Fibroblast of skin of right biceps (primary cell): ENCODE measurements around the gene DHX15.

Experiments used
- DNase-seq: peaks from one replicate; pipeline ENCODE4 v3.0.0-alpha.2; 2013

DHX15 gene

DNA sequence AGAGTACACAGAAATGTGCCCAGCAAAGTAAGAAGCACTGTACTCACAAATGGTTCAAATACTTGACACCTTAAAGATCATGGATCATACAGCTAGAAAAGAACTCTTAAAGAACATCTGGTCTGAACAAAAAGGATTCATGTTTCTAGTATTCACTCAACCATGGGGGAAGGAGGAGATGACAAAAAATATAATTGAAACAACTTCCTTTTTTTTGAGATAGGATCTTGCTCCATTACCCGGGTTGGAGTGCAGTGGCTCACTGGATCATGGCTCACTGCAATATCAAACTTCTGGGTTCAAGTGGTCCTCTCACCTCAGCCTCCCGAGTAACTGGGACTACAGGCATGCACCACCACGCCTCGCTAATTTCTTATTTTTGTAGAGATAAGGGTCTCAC lies 6.0 kb downstream of the DHX15 start:
- no peak for DNase-seq

DNA sequence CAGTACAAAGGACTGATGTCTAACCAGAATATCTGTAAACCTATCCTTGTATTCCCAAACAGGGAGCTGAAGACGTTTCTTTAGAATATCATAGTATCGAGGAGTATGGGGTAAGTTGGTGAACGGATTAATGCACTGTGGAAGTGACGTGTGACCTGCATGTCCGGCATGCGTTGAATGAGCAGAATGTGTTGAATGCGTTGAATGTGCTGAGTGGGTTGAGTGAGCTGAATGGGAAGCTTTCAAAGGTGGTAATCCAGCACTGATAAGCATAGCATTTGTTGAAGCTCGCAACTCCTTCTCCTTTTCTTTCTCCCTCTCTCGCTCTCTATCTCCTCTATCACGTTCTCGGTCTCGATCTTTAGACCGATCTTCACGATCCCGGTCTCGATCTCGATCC lies 8.1 kb downstream of the DHX15 start:
- no peak for DNase-seq

DNA sequence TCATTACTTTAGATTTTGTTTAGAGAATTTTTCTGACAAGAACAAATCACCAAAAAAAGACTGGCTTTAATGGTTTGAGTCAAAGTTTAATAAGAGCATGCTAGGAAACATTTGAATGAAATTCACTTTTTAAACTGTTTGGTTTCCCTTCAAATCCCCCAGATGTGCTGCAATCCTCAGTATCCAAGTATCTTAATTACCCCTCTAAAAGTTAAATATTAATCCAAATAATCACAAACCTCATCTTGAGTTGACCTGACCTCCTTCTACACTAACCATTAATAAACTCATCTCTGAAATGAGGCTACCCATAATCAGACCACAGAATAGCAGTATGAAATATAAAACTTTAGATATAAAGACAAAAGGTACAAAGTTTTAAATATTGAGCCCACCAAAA lies 10.1 kb downstream of the DHX15 start:
- no peak for DNase-seq

DNA sequence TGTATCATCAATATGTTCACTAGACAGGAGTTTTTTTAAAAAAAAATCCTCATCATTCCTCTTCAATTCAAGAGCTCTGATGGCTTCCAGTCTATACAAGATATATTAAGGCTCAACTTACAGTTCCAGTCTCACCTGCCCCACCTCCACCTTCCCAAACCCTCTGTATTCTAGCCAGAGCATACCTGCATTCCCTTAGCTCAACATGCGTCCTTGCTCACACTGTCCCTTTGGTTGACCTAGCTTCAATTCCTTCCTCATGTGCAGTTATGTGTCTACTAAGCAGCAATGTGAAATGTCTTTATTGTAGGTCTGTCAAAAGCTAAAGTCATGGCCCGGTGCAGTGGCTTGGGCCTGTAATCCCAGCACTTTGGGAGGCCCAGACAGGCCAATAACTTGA lies 10.8 kb downstream of the DHX15 start:
- no peak for DNase-seq

DNA sequence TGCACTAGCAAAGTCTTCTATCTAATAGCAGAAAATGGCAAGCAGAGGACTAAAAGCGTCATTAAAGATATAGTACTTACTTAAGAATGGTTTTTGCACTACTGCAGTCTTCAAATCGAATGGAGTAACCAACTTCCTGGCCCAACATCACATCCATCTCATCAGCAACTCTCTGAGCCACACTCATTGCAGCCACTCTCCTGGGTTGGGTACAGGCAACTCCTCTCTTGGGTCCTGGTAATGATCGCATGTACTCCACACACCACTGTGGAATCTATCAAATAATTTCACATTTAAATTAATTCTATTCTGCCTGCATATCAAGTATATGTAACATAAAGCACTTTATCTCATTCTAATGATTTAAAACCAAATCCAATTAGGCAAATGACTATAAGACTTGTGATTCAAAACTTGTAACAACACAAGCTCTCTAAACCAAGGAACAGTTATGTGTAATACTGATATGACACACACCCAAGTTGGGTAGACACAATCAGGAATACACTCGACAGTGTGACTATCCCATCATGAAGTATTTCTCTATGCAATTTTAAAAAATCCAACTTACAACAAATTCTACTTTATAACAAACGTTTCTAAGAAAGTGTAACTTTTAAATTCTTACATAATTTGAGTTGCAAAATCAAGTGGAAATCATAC lies 13.6 kb downstream of the DHX15 start:
- DNase-seq = no peak

DNA sequence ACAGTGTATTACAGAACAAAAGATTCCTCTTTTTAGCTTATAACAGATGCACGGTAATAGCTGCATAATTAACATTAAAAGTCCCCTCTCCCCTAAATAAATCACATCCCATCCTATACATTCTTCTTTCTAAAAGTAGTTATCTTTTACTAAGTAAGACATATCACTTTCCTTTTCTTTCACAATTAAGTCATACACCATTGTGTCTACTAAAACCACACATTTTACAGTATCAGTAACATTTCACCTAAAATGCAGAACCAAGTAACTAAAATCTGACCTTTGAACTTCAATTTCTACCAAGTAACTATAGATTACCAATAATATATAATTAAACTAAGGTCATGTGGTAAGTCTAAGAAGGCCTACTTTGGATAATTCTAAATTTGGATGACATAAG lies 14.2 kb downstream of the DHX15 start:
- DNase-seq = no peak

DNA sequence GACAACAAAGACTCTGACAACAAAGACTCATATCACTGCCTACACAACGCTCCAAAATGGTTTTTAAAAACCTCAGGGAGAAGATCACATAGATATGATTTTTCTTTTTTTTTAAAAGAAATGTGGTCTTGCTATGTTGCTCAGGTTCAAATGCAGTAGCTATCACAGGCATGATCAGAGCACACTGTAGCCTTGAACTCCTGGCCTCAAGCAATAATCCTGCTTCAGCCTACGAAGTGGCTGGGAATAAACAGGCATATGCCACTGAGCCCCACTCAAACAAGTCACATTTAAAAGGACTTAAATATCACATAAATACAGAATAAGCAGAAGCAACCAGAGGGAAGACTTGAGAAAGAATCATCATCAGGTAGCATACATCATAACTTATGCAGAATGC lies 14.7 kb downstream of the DHX15 start:
- DNase-seq = no peak

DNA sequence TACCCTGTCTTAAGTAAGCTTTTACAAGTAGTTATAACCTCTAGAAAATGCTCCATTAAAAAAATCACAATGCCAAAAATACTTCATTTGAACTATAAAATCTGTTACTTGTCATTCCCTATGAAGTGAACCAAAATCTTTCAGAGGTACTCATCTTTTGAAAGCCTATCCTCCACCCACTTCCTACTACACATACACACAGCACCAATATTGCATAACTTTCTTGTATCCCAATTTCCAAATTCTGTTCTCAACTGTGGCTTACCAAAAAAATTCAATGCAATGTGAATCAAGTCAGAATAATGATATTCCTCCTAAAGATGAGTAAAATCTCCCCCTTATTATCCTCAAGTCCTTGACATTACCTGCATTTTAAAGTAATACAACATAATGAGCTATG lies 15.9 kb downstream of the DHX15 start:
- peak; percentile 30 for DNase-seq

DNA sequence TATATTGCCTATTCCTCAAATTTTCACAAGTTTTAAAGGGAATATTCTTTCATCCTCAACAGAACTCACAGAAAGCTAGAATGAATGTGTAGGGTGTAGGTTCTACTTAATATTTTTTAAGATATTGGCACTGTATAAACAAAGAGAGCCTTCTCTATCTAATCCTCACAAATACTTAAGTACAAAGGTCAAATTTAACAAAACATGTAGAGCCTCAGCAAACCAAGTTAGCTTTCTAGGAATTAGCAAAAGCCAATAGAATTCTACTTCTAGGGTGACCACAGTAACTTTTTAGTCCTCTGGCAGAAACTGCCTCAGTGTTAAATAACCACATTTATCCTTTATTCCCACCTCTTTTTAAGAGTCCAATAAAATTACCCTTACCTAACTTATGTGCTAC lies 19.3 kb downstream of the DHX15 start:
- no peak for DNase-seq

DNA sequence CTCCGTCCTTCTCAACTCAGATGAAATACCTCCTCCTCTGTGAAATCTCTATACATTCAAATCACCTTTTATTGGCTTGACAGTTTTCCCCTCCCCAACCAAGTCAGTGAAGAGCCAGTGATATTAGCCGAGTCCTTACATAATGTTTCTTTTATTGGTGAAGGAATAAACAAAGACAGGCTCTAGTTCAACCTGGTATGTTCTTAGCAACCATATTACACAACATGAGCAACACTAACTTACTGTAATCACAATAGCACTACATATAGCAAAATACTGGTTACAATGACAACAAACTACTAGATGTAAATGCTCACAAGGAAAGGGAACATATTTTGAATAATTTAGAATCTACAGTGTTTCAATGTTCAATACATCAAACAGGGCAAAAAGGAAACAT lies 19.9 kb downstream of the DHX15 start:
- no peak for DNase-seq

DNA sequence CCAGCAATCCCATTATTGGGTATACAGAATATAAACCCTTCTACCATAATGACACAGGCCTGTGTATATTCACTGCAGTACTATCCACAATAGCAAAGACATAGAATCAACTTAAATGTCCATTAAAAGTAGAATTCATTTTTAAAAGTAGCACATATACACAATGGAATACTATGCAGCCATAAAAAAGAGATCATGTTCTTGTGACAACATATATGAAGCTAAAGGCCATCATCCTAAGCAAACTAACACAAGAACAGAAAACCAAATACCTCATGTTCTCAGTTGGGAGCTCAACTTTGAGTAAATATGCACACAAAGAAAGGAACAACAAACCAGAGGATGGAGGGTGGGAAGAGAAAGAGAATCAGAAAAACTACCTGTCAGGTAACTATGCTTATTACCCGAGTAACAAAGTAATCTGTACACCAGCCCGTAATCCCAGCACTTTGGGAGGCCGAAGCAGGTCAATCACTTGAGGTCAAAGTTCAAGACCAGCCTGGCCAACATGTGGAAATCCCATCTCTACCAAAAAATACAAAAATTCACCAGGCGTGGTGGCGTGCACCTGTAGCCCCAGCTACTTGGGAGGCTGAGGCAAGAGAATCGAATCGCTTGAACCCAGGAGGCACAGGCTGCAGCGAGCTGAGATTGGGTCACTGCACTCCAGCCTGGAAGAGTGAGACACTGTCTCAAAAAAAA lies 22.8 kb downstream of the DHX15 start:
- no peak for DNase-seq

DNA sequence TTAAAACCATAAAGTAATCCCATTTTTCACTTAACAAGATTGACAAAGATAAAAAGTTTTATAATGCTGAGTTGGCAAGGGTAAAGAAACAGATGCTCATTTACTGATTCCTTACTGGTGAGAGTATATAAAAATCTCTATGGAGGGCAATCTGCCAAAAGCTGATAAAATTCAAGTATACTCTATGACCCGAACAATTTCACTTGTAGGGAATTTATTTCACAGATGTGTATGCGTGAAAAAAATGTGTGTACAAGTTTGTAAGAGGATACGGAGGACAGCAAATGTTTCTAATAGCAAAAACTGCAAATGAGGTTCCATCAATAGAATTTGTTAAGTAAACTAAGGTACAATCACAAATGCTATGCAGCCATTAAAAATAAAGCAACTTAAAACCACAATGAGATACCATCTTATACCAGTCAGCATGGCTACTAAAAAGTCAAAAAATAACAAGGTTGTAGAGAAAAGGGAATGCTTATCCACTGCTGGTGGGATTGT lies 23.4 kb downstream of the DHX15 start:
- peak; percentile 75 for DNase-seq

DNA sequence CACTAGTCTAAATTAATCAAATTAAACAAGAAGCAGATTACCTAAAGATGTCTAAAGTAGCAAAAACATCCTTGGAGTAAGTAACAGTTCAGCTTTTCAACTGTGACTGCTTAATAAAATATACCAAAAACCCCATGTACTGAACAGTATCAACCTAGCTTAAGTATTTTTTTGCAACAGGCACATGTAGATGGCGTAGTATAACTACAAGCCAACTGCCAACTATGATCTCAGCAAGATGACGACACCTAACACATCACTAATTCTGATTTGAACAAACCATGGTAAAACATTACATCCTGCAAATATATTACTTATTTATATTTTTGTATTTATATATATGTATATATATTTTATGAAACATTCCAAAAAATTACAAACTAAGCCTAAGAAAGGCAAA lies 24.5 kb downstream of the DHX15 start:
- DNase-seq = peak; percentile 23

DNA sequence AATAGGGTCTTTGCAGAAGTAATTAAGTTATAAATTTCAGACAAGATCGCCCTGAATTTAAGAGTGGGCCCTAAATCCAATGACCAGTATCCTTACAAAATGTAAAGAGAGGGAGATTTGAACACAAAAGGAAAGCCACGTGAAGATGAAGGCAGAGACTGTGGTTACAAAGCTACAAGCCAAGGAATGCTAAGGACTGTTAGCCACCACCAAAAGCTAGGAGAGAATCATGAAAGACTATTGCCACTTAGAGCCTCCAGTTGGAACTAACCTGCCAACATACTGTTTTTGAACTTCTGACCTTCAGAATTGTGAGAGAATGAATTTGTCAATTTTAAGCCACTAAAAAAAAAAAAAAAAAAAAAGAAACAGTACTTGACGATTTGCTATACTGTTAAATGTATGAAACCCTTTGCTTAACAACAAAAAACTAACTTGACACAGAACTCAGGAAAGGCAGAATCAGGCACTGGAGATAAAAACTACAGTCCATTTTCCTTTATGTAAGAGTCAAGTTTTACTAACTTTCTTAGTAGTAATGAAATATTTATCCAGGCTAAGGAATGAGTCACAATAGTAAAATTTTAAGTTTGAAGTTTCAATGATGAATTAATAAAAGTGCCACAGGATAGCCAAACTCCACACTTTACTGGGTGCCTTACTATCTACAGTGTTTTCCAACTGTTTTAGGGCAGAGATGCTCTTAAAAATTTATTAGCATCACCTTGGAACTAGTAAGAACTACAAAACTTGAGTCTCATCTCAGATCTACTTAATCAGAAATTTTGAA lies 25.1 kb downstream of the DHX15 start:
- DNase-seq = peak; percentile 22

DNA sequence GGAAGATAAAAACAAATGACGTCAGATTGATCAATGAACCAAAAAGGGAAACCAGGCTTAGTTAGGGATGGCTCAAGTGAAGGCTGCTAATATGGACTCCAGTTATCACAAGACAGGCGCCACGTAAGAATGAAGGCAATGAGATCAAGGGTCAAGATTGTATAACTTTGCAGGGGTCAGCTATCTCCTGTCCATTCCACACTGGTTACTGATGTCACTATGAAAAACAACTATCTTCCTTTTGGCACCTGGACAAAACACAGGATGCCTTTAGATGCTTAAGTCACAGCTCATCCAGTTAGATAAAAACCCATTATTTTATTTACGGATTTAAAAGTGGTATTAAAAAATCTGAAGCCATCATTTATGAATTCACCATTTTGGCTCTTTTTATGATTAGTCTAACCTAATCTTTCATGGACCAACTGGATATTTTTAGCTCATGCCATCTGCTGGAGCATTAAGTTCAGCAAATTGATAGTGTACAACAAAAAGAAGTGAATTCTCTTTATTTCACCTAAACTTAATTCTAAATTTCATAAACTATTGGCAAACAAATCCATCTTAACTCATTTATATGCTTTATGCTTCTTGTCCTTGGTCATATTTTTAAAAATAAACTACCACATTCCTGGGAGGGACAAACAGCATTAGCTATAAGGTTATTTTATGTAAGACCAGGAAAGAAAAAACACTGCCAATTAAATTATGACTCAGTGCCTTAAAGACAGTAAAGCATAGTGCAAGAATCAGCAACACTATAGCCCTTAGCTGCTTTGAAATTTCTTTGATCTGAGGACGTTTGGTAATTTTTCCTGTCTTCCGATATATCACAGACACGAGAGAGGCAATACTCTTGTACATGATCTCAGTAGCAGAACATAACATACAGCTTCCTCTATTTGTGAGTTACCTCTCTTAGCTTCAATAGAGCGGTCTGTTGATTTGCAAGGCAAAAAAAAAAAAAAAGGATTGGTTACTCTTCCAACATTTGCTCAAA lies 27.0 kb downstream of the DHX15 start:
- DNase-seq = peak; percentile 59

DNA sequence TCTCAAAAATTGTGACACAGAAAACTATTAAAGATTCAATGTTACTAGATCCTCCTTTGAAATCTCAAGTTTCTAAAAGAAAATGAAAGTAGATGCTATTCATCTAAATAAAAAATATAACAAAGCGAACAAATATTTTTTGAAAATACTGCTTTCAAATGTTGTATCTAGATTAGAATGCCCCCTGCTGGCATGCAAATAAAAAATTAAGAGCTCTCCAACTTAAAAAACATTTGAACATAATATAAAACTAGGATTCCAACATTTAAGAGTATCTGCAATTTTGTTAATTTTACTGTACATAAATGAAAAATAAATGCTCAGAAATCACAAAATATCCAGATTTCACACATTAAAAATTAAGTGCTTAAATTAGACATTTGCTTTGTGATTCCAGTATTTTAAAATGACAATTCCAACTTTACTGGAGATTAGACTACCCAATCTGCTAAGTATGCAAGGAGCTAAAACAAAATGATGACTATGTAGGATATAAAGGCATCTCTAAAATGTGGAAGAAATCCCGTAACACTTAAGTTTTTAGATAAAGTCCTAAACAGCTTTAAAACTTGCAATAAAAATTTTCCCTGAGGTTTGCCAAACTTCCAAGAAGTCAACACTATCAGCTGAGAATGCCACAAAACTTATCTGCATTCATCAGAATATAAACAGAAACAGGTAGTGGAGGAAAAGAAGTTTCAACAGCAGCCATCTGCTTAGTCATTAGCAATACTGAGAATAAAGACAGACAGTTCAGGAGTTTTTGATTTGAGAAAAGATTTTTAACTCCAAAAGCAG lies 32.7 kb downstream of the DHX15 start:
- peak; percentile 14 for DNase-seq

DNA sequence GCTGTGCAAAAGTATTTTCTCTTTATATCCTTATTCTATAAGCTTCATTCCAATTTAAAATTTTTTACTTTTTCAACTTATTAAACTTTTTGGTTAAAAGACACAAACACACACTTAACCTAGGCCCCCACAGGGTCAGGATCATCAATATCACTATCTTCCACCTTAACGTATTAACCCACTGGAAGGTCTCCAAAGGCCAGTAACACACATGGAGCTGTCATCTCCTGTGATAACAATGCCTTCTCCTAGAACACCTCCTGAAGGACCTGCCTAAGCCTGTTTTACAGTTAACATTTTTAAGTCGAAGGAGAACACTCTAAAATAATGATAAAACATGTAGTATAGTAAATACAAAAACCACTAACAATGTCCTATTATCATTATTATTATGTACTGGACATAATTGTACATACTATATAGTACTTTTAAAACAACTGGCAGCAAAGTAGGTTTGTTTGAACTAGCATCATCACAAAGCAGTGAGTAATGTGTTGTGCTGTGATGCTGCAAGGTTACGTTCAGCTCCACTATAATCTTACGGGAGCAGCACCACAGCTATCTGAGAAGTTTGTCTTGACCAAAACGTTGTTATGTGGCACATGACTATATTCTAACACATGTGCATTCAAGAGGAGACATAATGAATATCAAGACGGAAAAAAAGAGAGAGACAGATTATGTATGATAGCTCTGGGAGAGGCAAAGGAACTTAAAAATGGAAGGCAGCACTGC lies 33.7 kb downstream of the DHX15 start:
- no peak for DNase-seq

DNA sequence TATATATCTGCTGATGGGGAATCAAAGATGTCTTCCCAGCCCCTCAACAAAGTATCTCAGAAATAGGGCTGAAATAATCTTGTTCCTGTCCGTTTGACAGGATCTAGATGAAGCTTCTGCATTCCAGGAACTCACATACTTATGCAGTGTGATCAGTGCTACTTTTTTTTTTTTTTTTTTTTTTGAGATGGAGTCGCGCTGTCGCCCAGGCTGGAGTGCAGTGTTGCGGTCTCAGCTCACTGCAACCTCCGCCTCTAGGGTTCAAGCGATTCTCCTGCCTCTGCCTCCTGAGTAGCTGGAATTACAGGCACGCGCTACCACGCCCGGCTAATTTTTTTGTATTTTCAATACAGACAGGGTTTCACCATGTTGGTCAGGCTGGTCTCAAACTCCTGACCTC lies 36.4 kb downstream of the DHX15 start:
- DNase-seq = no peak

DNA sequence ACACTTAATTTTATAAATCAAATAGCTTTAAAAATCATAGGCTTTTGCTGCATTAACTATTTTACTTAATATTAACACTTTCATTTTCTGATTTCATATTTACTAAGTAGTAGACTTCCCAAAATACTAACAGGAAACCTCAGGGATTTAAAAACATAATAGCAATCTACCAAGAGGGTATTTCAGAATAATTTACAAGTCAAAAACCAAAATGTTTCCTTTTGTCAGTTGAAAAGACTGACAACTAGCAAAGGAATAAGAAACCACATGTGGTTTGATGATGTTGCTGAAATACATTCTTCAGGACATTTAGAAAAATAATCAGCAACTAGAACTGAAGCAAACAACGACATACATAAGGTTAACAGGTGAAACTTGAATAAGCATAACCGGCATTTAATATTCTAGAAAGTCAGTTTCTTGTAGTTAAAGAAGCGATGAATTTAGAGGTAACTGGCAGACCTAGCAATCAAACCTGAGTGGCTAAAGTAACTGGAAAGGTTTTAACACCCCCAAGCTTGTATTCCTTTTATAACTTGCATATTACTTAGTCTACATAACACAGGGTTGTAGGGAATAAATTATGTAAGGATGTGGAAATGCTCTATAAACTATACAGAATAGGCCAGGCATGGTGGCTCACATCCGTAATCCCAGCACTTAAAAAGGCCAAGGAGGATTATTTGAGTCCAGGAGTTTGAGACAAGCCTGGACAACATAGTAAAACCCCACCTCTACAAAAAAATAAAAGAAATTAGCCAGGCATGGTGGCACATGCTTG lies 40.0 kb downstream of the DHX15 start:
- no peak for DNase-seq

DNA sequence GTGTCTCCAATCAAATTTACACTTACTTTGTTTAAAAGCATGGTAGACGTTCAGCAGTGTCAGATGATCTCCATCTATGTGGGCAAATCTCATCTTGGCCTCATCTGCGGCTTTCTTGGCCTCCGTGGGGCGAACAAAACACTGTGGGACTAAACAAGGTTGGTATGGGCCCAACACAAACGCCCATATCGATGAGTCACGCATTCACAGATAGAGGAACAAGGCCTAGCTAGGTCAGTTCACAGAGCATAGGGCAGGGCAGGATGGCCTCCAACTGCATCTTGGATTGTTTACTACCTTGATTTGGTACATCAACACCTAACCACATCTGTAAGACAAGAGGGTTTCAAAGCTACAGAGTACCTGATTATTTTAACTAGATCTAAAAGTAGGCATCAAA lies 47.3 kb downstream of the DHX15 start:
- no peak for DNase-seq
